Tibial artery (tissue), 4 donors: ENCODE results near the gene SLC22A1.

Experiments used
- DNase-seq, 2 donors: peaks; one replicate each; pipeline ENCODE4 v3.0.0-alpha.2; 2019
- H3K27ac ChIP-seq, 2 donors: fragments of 200-600 bp; sonication (generic) in 1 of 2; 1 replicate in 1 of 2; 2 replicates in 1 of 2; pipeline ENCODE4 v1.5.1; 2018 to 2019; ENCODE audit warnings: mild to moderate bottlenecking in 1 of 2
- H3K27me3 ChIP-seq, 2 donors: fragments of 200-600 bp; sonication (generic) in 1 of 2; one replicate each; pipeline versions ENCODE4 v1.5.1 to v1.6.0; 2016 to 2019
- H3K36me3 ChIP-seq, 3 donors: fragments of 200-600 bp; sonication (generic) in 2 of 3; one replicate each; pipeline ENCODE4 v1.5.1; 2016 to 2019; ENCODE audit warnings: mild to moderate bottlenecking in 2 of 3
- H3K4me1 ChIP-seq, 4 donors: fragments of 200-600 bp; sonication (generic) in 2 of 4; 1 replicate in 3 of 4; 2 replicates in 1 of 4; pipeline ENCODE4 v1.5.1; 2016 to 2019
- H3K4me3 ChIP-seq, 2 donors: fragments of 200-600 bp; sonication (generic) in 1 of 2; 1 replicate in 1 of 2; 2 replicates in 1 of 2; pipeline ENCODE4 v1.5.1; 2018 to 2019; ENCODE audit warnings: mild to moderate bottlenecking in 2 of 2
- H3K9me3 ChIP-seq, 3 donors: fragments of 200-600 bp; sonication (generic) in 1 of 3; one replicate each; pipeline ENCODE4 v1.5.1; 2016 to 2019
- CTCF ChIP-seq, 2 experiments: fragments of 200-600 bp in 1 of 2; fragments of 450-650 bp in 1 of 2; IDR thresholded peaks; one replicate each; pipeline ENCODE4 v1.5.1; 2017 to 2019; ENCODE audit warnings: antibody characterized with exemption in 2 of 2, mild to moderate bottlenecking in 1 of 2, moderate library complexity in 1 of 2
- intact Hi-C: fragments of 100-400 bp; cut with DNase I; formaldehyde crosslinking; loops from one replicate; pipeline ENCODE4 v1.15.0; 2023; ENCODE audit warnings: low total_unique reads

The SLC22A1 gene

GRCh38 chr6:160121558-160121957 lies at the start of gene SLC22A1:
TSS of gene SLC22A1 (plus strand) at chr6:160121815. CDS start at chr6:160121936, 121 bp downstream.
- intact Hi-C loops = no loop called here
- H3K4me3 ChIP-seq = no peak within 1 kb of the TSS
- no peak within 1 kb of the TSS for H3K27ac ChIP-seq
- no peaks in the 10 kb centered on the region for H3K4me1 ChIP-seq
- no peaks in the 10 kb centered on the region for H3K9me3 ChIP-seq
- peaks cover 0 to 26% (median 0%) of the 10 kb centered on the region in 3 donors for H3K36me3 ChIP-seq
- H3K27me3 ChIP-seq = no peaks in the 10 kb centered on the region
- TF ChIP-seq CTCF (IDR thresholded peaks at IDR 0.05) = no peak
- DNase-seq = no peak

GRCh38 chr6:160073272-160073671 lies 48.3 kb upstream of the SLC22A1 start:
- H3K4me1 ChIP-seq = no peaks in the 10 kb centered on the region
- H3K27ac ChIP-seq = no peak overlapping the region
- intact Hi-C loops = loop anchor here (10.0 kb wide), 1 partner anchor 208 kb away; no protein-coding TSS in a partner anchor
- no peaks in the 10 kb centered on the region for H3K9me3 ChIP-seq
- DNase-seq = no peak
- TF ChIP-seq CTCF (IDR thresholded peaks at IDR 0.05) = no peak
- H3K27me3 ChIP-seq = no peaks in the 10 kb centered on the region
- H3K4me3 ChIP-seq = no peak overlapping the region
- peaks cover 79 to 98% (median 87%) of the 10 kb centered on the region in 3 donors for H3K36me3 ChIP-seq

GRCh38 chr6:160076009-160076408 lies 45.6 kb upstream of the SLC22A1 start:
- Histone ChIP-seq H3K27ac (no peak overlapping the region), H3K9me3 (no peaks in the 10 kb centered on the region), H3K4me3 (no peak overlapping the region), H3K27me3 (no peaks in the 10 kb centered on the region), H3K36me3 (peaks cover 80 to 98% (median 87%) of the 10 kb centered on the region in 3 donors), H3K4me1 (no peaks in the 10 kb centered on the region)
- no peak for DNase-seq
- intact Hi-C loops = loop anchor here (10.0 kb wide), 1 partner anchor 211 kb away; no protein-coding TSS in a partner anchor
- TF ChIP-seq CTCF (IDR thresholded peaks at IDR 0.05) = no peak

- H3K9me3 ChIP-seq = no peaks in the 10 kb centered on the region
- H3K4me1 ChIP-seq = no peaks in the 10 kb centered on the region
- H3K27me3 ChIP-seq = no peaks in the 10 kb centered on the region
- no peak overlapping the region for H3K4me3 ChIP-seq
- TF ChIP-seq CTCF (IDR thresholded peaks at IDR 0.05) = no peak
- H3K36me3 ChIP-seq = peaks cover 79 to 98% (median 86%) of the 10 kb centered on the region in 3 donors
- H3K27ac ChIP-seq = no peak overlapping the region
- no peak for DNase-seq
- intact Hi-C loops = loop anchor here (10.0 kb wide), 1 partner anchor 212 kb away; no protein-coding TSS in a partner anchor
These were observed 44.6 kb upstream of the SLC22A1 start for GRCh38 chr6:160077024-160077423.

GRCh38 chr6:160077526-160077925 lies 44.1 kb upstream of the SLC22A1 start:
- H3K36me3 ChIP-seq = peaks cover 78 to 98% (median 85%) of the 10 kb centered on the region in 3 donors
- H3K27ac ChIP-seq = no peak overlapping the region
- H3K27me3 ChIP-seq = no peaks in the 10 kb centered on the region
- no peaks in the 10 kb centered on the region for H3K4me1 ChIP-seq
- no peak for TF ChIP-seq CTCF (IDR thresholded peaks at IDR 0.05)
- no peak for DNase-seq
- intact Hi-C loops = loop anchor here (10.0 kb wide), 1 partner anchor 213 kb away; no protein-coding TSS in a partner anchor
- no peaks in the 10 kb centered on the region for H3K9me3 ChIP-seq
- H3K4me3 ChIP-seq = no peak overlapping the region
